Measurements from ENCODE around the gene RAP1A. TPM values are rescaled to one million over a fixed set of nuclear protein-coding genes. Genes with fewer than 3 reads are reported as not detected.

Gene RAP1A
- total RNA-seq, 1 experiment from 2014 or later, result 20.6 TPM

DNA sequence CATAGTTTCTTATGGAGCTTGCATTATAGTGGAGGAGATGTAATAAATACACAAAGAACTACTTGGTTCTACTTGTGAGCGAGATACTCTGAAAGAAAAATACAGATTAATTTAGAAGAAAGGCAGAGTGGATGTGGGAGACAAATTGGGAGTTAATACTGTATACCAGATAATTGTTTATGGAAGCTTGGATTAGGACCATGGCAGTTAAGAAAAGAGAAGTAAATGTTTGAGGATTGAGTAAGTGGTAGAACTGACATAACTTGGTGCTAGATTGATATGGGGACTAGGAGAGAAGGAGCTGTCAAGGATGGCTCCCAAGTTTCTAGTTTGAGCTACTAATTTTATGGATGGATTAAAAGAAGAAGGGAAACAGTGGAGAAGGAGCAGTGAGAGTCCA lies 72.3 kb downstream of the RAP1A start:
- no peak for DNase-seq
- Histone ChIP-seq H3K27me3 (ENCODE audit: control insufficient read depth, insufficient read depth, low read length) (no peaks in the 10 kb centered on the region), H3K36me3 (replicated peaks; ENCODE audit: control insufficient read depth, insufficient read depth, low read length) (no peaks in the 10 kb centered on the region), H3K4me3 (ENCODE audit: insufficient read depth, low read depth, low read length) (no peak overlapping the region)

GRCh38 chr1:111695801-111696200 lies 76.2 kb downstream of the RAP1A start:
- DNase-seq, result no peak
- Histone ChIP-seq H3K4me3 (ENCODE audit: insufficient read depth, low read depth, low read length) (no peak overlapping the region), H3K36me3 (replicated peaks; ENCODE audit: control insufficient read depth, insufficient read depth, low read length) (peaks cover 2% of the 10 kb centered on the region; the same call in 1 of the 2 replicates), H3K27me3 (ENCODE audit: control insufficient read depth, insufficient read depth, low read length) (no peaks in the 10 kb centered on the region)

GRCh38 chr1:111696330-111696729 lies 76.7 kb downstream of the RAP1A start:
- Histone ChIP-seq H3K27me3 (ENCODE audit: control insufficient read depth, insufficient read depth, low read length) (no peaks in the 10 kb centered on the region), H3K4me3 (ENCODE audit: insufficient read depth, low read depth, low read length) (no peak overlapping the region), H3K36me3 (replicated peaks; ENCODE audit: control insufficient read depth, insufficient read depth, low read length) (peaks cover 2% of the 10 kb centered on the region; the same call in 1 of the 2 replicates)
- no peak for DNase-seq

GRCh38 chr1:111699268-111699667 lies 79.7 kb downstream of the RAP1A start:
- no peak for DNase-seq
- Histone ChIP-seq H3K36me3 (replicated peaks; ENCODE audit: control insufficient read depth, insufficient read depth, low read length) (peaks cover 2% of the 10 kb centered on the region; the same call in 1 of the 2 replicates), H3K27me3 (ENCODE audit: control insufficient read depth, insufficient read depth, low read length) (no peaks in the 10 kb centered on the region), H3K4me3 (ENCODE audit: insufficient read depth, low read depth, low read length) (no peak overlapping the region)

DNA sequence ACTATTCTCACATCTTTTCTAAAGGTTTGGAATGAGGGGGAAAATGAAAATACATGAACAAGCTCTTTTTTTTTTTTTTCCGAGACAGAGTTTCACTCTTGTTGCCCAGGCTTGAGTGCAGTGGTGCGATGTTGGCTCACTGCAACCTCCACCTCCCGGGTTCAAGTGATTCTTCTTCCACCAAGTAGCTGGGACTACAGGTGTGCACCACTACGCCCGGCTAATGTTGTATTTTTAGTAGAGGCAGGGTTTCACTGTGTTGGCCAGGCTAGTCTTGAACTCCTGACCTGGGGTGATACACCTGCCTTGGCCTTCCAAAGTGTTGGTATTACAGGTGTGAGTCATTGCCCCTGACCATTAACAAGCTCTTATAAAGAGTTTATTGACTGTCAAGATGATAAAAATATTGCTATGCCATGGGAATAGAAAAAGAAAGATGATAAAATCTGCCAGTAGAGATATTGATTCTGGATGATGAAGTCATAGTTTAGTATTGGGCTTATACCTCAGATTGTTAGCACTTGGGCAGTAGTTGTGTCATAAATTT lies 83.0 kb downstream of the RAP1A start:
- DNase-seq, result no peak
- Histone ChIP-seq H3K27me3 (ENCODE audit: control insufficient read depth, insufficient read depth, low read length) (no peaks in the 10 kb centered on the region), H3K36me3 (replicated peaks; ENCODE audit: control insufficient read depth, insufficient read depth, low read length) (peaks cover 2% of the 10 kb centered on the region; the same call in 1 of the 2 replicates), H3K4me3 (ENCODE audit: insufficient read depth, low read depth, low read length) (no peak overlapping the region)

DNA sequence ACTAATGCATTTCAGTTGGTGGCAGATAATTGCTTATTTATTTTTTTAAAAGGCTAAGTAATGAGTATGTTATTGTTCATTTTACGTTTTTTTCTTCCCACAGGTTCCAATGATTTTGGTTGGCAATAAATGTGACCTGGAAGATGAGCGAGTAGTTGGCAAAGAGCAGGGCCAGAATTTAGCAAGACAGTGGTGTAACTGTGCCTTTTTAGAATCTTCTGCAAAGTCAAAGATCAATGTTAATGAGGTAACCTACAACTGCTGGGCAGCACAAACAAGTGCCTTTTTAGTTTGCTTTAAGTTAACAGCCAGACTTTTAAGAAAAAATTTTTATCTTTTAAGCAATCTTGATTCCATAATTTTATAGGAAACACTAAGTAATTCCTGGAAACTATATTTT lies 84.7 kb downstream of the RAP1A start:
- no peak for DNase-seq
- Histone ChIP-seq H3K27me3 (ENCODE audit: control insufficient read depth, insufficient read depth, low read length) (no peaks in the 10 kb centered on the region), H3K4me3 (ENCODE audit: insufficient read depth, low read depth, low read length) (no peak overlapping the region), H3K36me3 (replicated peaks; ENCODE audit: control insufficient read depth, insufficient read depth, low read length) (peaks cover 2% of the 10 kb centered on the region; the same call in 1 of the 2 replicates)

- Histone ChIP-seq H3K36me3 (replicated peaks; ENCODE audit: control insufficient read depth, insufficient read depth, low read length) (peaks cover 2% of the 10 kb centered on the region; the same call in 1 of the 2 replicates), H3K4me3 (ENCODE audit: insufficient read depth, low read depth, low read length) (no peak overlapping the region), H3K27me3 (ENCODE audit: control insufficient read depth, insufficient read depth, low read length) (no peaks in the 10 kb centered on the region)
- DNase-seq, result no peak
These were observed 85.2 kb downstream of the RAP1A start for GRCh38 chr1:111704776-111705175.

DNA sequence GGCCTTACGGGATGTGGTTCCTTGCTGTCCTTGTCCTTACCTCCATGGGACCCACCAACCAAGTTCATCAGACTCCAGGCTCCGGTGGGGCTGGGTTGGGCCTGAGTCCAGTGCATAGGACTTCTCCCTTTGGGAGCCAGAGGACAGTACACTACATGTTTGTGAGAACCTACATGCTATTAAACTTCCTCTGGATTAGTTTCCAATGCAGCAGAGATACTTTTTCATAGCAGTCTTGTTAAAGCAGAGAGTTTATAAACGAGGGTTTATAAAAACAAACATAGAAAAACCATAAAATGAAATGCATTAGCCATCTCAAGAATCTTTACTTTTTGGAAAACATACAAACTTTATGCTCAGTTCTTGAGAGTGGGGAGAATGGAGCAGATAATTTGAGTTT lies 86.3 kb downstream of the RAP1A start:
- no peaks in the 10 kb centered on the region for H3K27me3 ChIP-seq (ENCODE audit: control insufficient read depth, insufficient read depth, low read length)
- H3K36me3 ChIP-seq (replicated peaks; ENCODE audit: control insufficient read depth, insufficient read depth, low read length), result no peaks in the 10 kb centered on the region; the same call in 1 of the 2 replicates
- no peak overlapping the region for H3K4me3 ChIP-seq (ENCODE audit: insufficient read depth, low read depth, low read length)
- no peak for DNase-seq

GRCh38 chr1:111706921-111707320 lies 87.3 kb downstream of the RAP1A start:
- no peaks in the 10 kb centered on the region for H3K27me3 ChIP-seq (ENCODE audit: control insufficient read depth, insufficient read depth, low read length)
- no peaks in the 10 kb centered on the region; the same call in none of the 2 replicates for H3K36me3 ChIP-seq (replicated peaks; ENCODE audit: control insufficient read depth, insufficient read depth, low read length)
- H3K4me3 ChIP-seq (ENCODE audit: insufficient read depth, low read depth, low read length), result no peak overlapping the region
- no peak for DNase-seq

GRCh38 chr1:111707906-111708305 lies 88.3 kb downstream of the RAP1A start:
- no peak for DNase-seq
- Histone ChIP-seq H3K4me3 (ENCODE audit: insufficient read depth, low read depth, low read length) (no peak overlapping the region), H3K27me3 (ENCODE audit: control insufficient read depth, insufficient read depth, low read length) (no peaks in the 10 kb centered on the region), H3K36me3 (replicated peaks; ENCODE audit: control insufficient read depth, insufficient read depth, low read length) (no peaks in the 10 kb centered on the region; the same call in none of the 2 replicates)

GRCh38 chr1:111709986-111710385 lies 90.4 kb downstream of the RAP1A start:
- no peak overlapping the region for H3K4me3 ChIP-seq (ENCODE audit: insufficient read depth, low read depth, low read length)
- no peaks in the 10 kb centered on the region; the same call in none of the 2 replicates for H3K36me3 ChIP-seq (replicated peaks; ENCODE audit: control insufficient read depth, insufficient read depth, low read length)
- no peak for DNase-seq
- no peaks in the 10 kb centered on the region for H3K27me3 ChIP-seq (ENCODE audit: control insufficient read depth, insufficient read depth, low read length)

DNA sequence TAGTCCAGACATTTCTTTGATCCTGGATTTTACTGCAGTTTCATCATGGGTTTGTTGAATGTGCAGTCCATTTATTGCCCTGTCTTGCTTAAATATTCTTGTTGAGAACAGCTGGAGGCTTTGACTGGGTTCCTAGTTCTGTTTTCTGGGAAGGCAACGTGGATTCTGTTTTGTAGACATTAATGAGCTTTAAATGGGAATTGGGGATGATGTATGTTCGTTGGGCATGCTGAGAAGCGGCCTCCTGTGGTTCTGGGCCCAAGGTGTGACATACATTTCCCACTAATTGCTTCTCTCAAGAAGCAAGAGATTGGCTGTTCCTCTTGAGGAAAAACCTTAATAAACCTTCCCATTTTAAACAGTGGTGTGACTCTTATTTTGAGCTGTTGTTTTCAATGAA lies 96.7 kb downstream of the RAP1A start:
- H3K36me3 ChIP-seq (replicated peaks; ENCODE audit: control insufficient read depth, insufficient read depth, low read length), result no peaks in the 10 kb centered on the region; the same call in 1 of the 2 replicates
- H3K4me3 ChIP-seq (ENCODE audit: insufficient read depth, low read depth, low read length), result no peak overlapping the region
- no peaks in the 10 kb centered on the region for H3K27me3 ChIP-seq (ENCODE audit: control insufficient read depth, insufficient read depth, low read length)
- no peak for DNase-seq

GRCh38 chr1:111717450-111717849 lies 97.9 kb downstream of the RAP1A start:
- no peak for DNase-seq
- Histone ChIP-seq H3K4me3 (ENCODE audit: insufficient read depth, low read depth, low read length) (no peak overlapping the region), H3K36me3 (replicated peaks; ENCODE audit: control insufficient read depth, insufficient read depth, low read length) (no peaks in the 10 kb centered on the region; the same call in 1 of the 2 replicates), H3K27me3 (ENCODE audit: control insufficient read depth, insufficient read depth, low read length) (no peaks in the 10 kb centered on the region)

- Histone ChIP-seq H3K4me3 (ENCODE audit: insufficient read depth, low read depth, low read length) (no peak overlapping the region), H3K27me3 (ENCODE audit: control insufficient read depth, insufficient read depth, low read length) (no peaks in the 10 kb centered on the region), H3K36me3 (replicated peaks; ENCODE audit: control insufficient read depth, insufficient read depth, low read length) (no peaks in the 10 kb centered on the region; the same call in 1 of the 2 replicates)
- DNase-seq, result no peak
These were observed 99.5 kb downstream of the RAP1A start for GRCh38 chr1:111719135-111719534.

DNA sequence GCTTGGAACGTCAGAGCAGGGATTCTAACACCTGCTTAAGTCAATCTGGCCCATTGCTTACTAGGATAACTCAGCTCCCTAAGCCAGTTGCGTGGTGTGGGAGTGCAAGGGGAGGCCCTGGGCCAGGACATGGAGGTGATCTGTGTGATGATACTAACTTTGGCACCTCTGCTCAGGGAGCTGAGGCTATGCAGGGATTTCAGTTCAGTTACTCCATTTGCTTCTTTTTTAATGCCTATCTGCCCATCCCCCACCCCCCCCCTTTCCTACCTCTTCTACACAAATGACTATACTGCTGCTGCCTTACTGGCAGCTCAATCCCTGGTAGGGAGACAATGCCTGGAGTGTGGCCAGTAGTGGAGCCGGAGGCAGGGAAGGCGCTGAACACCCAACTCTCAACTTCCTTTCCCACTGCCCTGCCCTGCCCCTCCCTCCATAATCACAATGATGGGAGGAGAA lies 100.1 kb downstream of the RAP1A start:
- H3K4me3 ChIP-seq (ENCODE audit: insufficient read depth, low read depth, low read length), result no peak overlapping the region
- no peak for DNase-seq
- no peaks in the 10 kb centered on the region; the same call in 1 of the 2 replicates for H3K36me3 ChIP-seq (replicated peaks; ENCODE audit: control insufficient read depth, insufficient read depth, low read length)
- no peaks in the 10 kb centered on the region for H3K27me3 ChIP-seq (ENCODE audit: control insufficient read depth, insufficient read depth, low read length)

All from H7 (cell line).